Measurements from ENCODE around the gene GNAT3.

GRCh38 chr7:80429181-80429580 is 82.7 kb downstream of the GNAT3 start:
- TF ChIP-seq POLR2A (IDR thresholded peaks at IDR 0.05; ENCODE audit: low read length) = no peak
- TF ChIP-seq GATA1 (IDR thresholded peaks at IDR 0.05; ENCODE audit: low read depth, low read length) = no peak
